Ovary (tissue), 3 donors: ENCODE data around the gene PSMA1.

Experiments
- CTCF ChIP-seq, 3 donors: fragments of 450-650 bp in 2 of 3; fragments of 200-600 bp in 1 of 3; IDR thresholded peaks; one replicate each; pipeline versions ENCODE4 v1.5.1 to v1.8.0; 2016 to 2022; ENCODE audit warnings: antibody characterized with exemption in 3 of 3, mild to moderate bottlenecking in 1 of 3
- POLR2A ChIP-seq: fragments of 450-650 bp; IDR thresholded peaks from one replicate; pipeline ENCODE4 v1.6.1; 2017; ENCODE audit warnings: antibody characterized with exemption, mild to moderate bottlenecking, moderate library complexity
- donor health status: DM: no; HTN: no; CAD: no.

- no peak for TF ChIP-seq POLR2A
- TF ChIP-seq CTCF (IDR thresholded peaks at IDR 0.05), result no peak
These were observed 13.7 kb downstream of the PSMA1 start for GRCh38 chr11:14506532-14506931.
